Measurements from ENCODE around the gene SLC66A2. TPM values are rescaled to one million over a fixed set of nuclear protein-coding genes. Genes with fewer than 3 reads are reported as not detected.

The SLC66A2 gene
- total and polyA plus RNA-seq, 2 of the 13 experiments (the other 11 are each of a cell fraction or from before 2014, with no cell fraction given), result 33.5 to 41.9 TPM

GRCh38 chr18:79917853-79918614 lies 33.4 kb downstream of the SLC66A2 start:
- no peak overlapping the region for H3K27ac ChIP-seq (ENCODE audit: extremely low read length, insufficient read depth, low read length)
- BruUV-seq (replicated peaks), result no TSS peak
- in situ Hi-C loops (cut with HindIII; ENCODE audit: extremely low pct_ligation_motif_present, low pct_unique_long_range_greater_than_20kb) (no loop called here), intact Hi-C loops (cut with micrococcal nuclease; ENCODE audit: unreplicated experiment) (no loop called here)
- H3K79me2 ChIP-seq (ENCODE audit: insufficient read depth, low read length), result peaks cover 11% of the 10 kb centered on the region
- ATAC-seq (no peak), DNase-seq (ENCODE audit: low spot score) (no peak), FAIRE-seq (no peak)
- no peak overlapping the region for H2AFZ ChIP-seq (ENCODE audit: low read length)
- H3K36me3 ChIP-seq (replicated peaks in 1 of 2; ENCODE audit: control insufficient read depth in 1 of 2, insufficient read depth in 2 of 2, low read length in 2 of 2), result peaks cover 10 to 42% of the 10 kb centered on the region in 2 experiments; a peak in 3 of 5 replicates
- no peak overlapping the region for H3K4me3 ChIP-seq (replicated peaks in 1 of 3; ENCODE audit: insufficient read depth in 1 of 3, low read depth in 2 of 3, low read length in 3 of 3)
- H4K20me1 ChIP-seq (ENCODE audit: insufficient read depth, low read length), result peaks cover 23% of the 10 kb centered on the region; the same call in 1 of the 2 replicates
- no peaks in the 10 kb centered on the region for H3K9me3 ChIP-seq (ENCODE audit: low read length)
- no peaks in the 10 kb centered on the region for H3K27me3 ChIP-seq (ENCODE audit: control insufficient read depth in 1 of 2, insufficient read depth in 2 of 2, low read length in 2 of 2)
- H3K9ac ChIP-seq (ENCODE audit: insufficient read depth, low read depth, low read length), result no peak overlapping the region
- H3K4me2 ChIP-seq (ENCODE audit: low read depth, low read length), result no peak overlapping the region
- ChIA-PET POLR2A (no interaction called here), CTCF (ENCODE audit: low intra/inter-chr PET ratio, low total read pairs) (no interaction called here)
- TF ChIP-seq IRX3 (CRISPR knock-in tag; IDR thresholded peaks at IDR 0.05; ENCODE audit: borderline replicate concordance, low read depth) (no peak), ZNF430 (CRISPR knock-in tag; IDR thresholded peaks at IDR 0.05) (no peak), ZSCAN12 (CRISPR knock-in tag; IDR thresholded peaks at IDR 0.05) (no peak), TBL1XR1 (IDR thresholded peaks at IDR 0.05; ENCODE audit: borderline replicate concordance, low read length, partially characterized antibody) (no peak), ZKSCAN8 (CRISPR knock-in tag; IDR thresholded peaks at IDR 0.05; ENCODE audit: borderline replicate concordance) (no peak), HMG20A (CRISPR knock-in tag; IDR thresholded peaks at IDR 0.05; ENCODE audit: borderline replicate concordance) (no peak), ZMYM4 (CRISPR knock-in tag; IDR thresholded peaks at IDR 0.05) (no peak)
- WGBS (ENCODE audit: low lambda C conversion rate), result 94% methylated on average over 18 of the region's 25 CpGs
- H3K4me1 ChIP-seq (ENCODE audit: insufficient read depth, low read length), result no peaks in the 10 kb centered on the region

- in situ Hi-C loops (cut with HindIII; ENCODE audit: extremely low pct_ligation_motif_present, low pct_unique_long_range_greater_than_20kb) (no loop called here), intact Hi-C loops (cut with micrococcal nuclease; ENCODE audit: unreplicated experiment) (no loop called here)
- WGBS (ENCODE audit: low lambda C conversion rate), result 97% methylated on average over 11 of the region's 28 CpGs
- no peak for ATAC-seq
- ChIA-PET CTCF (ENCODE audit: low intra/inter-chr PET ratio, low total read pairs) (no interaction called here), POLR2A (no interaction called here)
- Histone ChIP-seq H3K27ac (ENCODE audit: extremely low read length, insufficient read depth, low read length) (no peak overlapping the region), H3K9ac (ENCODE audit: insufficient read depth, low read depth, low read length) (no peak overlapping the region), H3K27me3 (ENCODE audit: control insufficient read depth in 1 of 2, insufficient read depth in 2 of 2, low read length in 2 of 2) (no peaks in the 10 kb centered on the region), H2AFZ (ENCODE audit: low read length) (no peak overlapping the region), H3K4me1 (ENCODE audit: insufficient read depth, low read length) (no peaks in the 10 kb centered on the region), H3K79me2 (ENCODE audit: insufficient read depth, low read length) (peaks cover 9% of the 10 kb centered on the region), H3K9me3 (ENCODE audit: low read length) (no peaks in the 10 kb centered on the region), H3K36me3 (replicated peaks in 1 of 2; ENCODE audit: control insufficient read depth in 1 of 2, insufficient read depth in 2 of 2, low read length in 2 of 2) (peaks cover 12 to 47% of the 10 kb centered on the region in 2 experiments; a peak in 4 of 5 replicates), H3K4me2 (ENCODE audit: low read depth, low read length) (no peak overlapping the region), H4K20me1 (ENCODE audit: insufficient read depth, low read length) (peaks cover 24% of the 10 kb centered on the region; the same call in 1 of the 2 replicates), H3K4me3 (replicated peaks in 1 of 3; ENCODE audit: insufficient read depth in 1 of 3, low read depth in 2 of 3, low read length in 3 of 3) (no peak overlapping the region)
- DNase-seq (ENCODE audit: low spot score), result no peak
- no TSS peak for BruUV-seq (replicated peaks)
- FAIRE-seq, result no peak
- TF ChIP-seq ZNF562 (CRISPR knock-in tag; IDR thresholded peaks at IDR 0.05; ENCODE audit: borderline replicate concordance) (no peak), CBFB (CRISPR knock-in tag; IDR thresholded peaks at IDR 0.05) (no peak), SKI (IDR thresholded peaks at IDR 0.05; ENCODE audit: partially characterized antibody) (no peak), ZNF772 (CRISPR knock-in tag; IDR thresholded peaks at IDR 0.05) (no peak), TARDBP (CRISPR knock-in tag; IDR thresholded peaks at IDR 0.05) (no peak), PLSCR1 (CRISPR knock-in tag; IDR thresholded peaks at IDR 0.05; ENCODE audit: borderline replicate concordance) (no peak), ZNF567 (CRISPR knock-in tag; IDR thresholded peaks at IDR 0.05; ENCODE audit: borderline replicate concordance) (no peak), ZFP36L1 (CRISPR knock-in tag; IDR thresholded peaks at IDR 0.05) (no peak)
Measured at GRCh38 chr18:79917169-79917852, 34.1 kb downstream of the SLC66A2 start.
